Endothelial cell of umbilical vein (primary cell): ENCODE data around the gene PILRA. TPM values are rescaled to one million over a fixed set of nuclear protein-coding genes. Genes with fewer than 3 reads are reported as not detected.

Experiments used
- BruUV-seq: library from RNA; stranded (reverse); fragments of 400-500 nt; replicated peaks from 2 replicates; lab custom pipeline; 2021; lab: Mats Ljungman, UMichigan
- CTCF ChIA-PET: fragments of 300-600, 350-600 bp; sonication (Branson Sonifier 250); formaldehyde crosslinking; loops from one replicate; lab custom pipeline; 2021; ENCODE audit warnings: antibody characterized with exemption, inconsistent platforms; lab: Charles Lee
- POLR2A ChIA-PET: fragments of 300-600, 350-600 bp; sonication (Branson Sonifier 250); formaldehyde crosslinking; loops from one replicate; lab custom pipeline; 2021; ENCODE audit warnings: antibody characterized with exemption, inconsistent platforms; lab: Charles Lee
- DNase-seq: peaks from one replicate; pipeline ENCODE4 v3.0.0-alpha.2; 2011; ENCODE audit warnings: low read depth, low spot score
- FAIRE-seq: peaks from 2 replicates; lab custom pipeline; 2011; peaks lifted over from hg19 to GRCh38; lab: Jason Lieb, UNC
- H2AFZ ChIP-seq: 2 replicates; pipeline ENCODE4 v1.6.0; 2012; ENCODE audit warnings: low read depth, low read length, control low read depth, inconsistent platforms
- H3K27ac ChIP-seq: 2 replicates; pipeline ENCODE4 v1.5.1; 2011; ENCODE audit warnings: low read depth, mild to moderate bottlenecking, control low read depth, low read length, moderate library complexity; ENCODE audit not compliant: insufficient read depth
- H3K27me3 ChIP-seq, 2 experiments: 2 replicates each; pipeline versions ENCODE4 v1.6.0 to v1.6.1; 2011; ENCODE audit warnings: low read length in 2 of 2, mixed read lengths in 1 of 2; ENCODE audit not compliant: control insufficient read depth in 2 of 2, insufficient read depth in 2 of 2
- H3K36me3 ChIP-seq, 2 experiments: 2 replicates in 1 of 2; 3 replicates in 1 of 2; pipeline ENCODE4 v1.5.1; 2011; ENCODE audit warnings: low read length in 2 of 2, mild to moderate bottlenecking in 1 of 2, moderate library complexity in 1 of 2; ENCODE audit not compliant: control insufficient read depth in 2 of 2, insufficient read depth in 2 of 2; ENCODE audit errors: extremely low read depth in 1 of 2
- H3K4me1 ChIP-seq: 3 replicates; pipeline ENCODE4 v1.5.1; 2011; ENCODE audit warnings: mild to moderate bottlenecking, low read length; ENCODE audit not compliant: control insufficient read depth, insufficient read depth; ENCODE audit errors: extremely low read depth
- H3K4me2 ChIP-seq: 2 replicates; pipeline ENCODE4 v1.6.1; 2011; ENCODE audit warnings: low read length, control low read depth, mixed read lengths; ENCODE audit not compliant: insufficient read depth
- H3K4me3 ChIP-seq, 3 experiments: fragments of 200-600 bp in 1 of 3; sonication (generic), shearing (Covaris generic) in 1 of 3; replicated peaks in 1 of 3; 2 replicates each; pipeline ENCODE4 v1.5.1; 2011 to 2016; ENCODE audit warnings: control low read depth in 3 of 3, low read length in 3 of 3, mild to moderate bottlenecking in 2 of 3, inconsistent platforms in 1 of 3, low read depth in 1 of 3, moderate library complexity in 1 of 3; ENCODE audit not compliant: insufficient read depth in 1 of 3
- H3K79me2 ChIP-seq: 2 replicates; pipeline ENCODE4 v1.6.0; 2012; ENCODE audit warnings: low read length, inconsistent platforms; ENCODE audit not compliant: control insufficient read depth, insufficient read depth
- H3K9ac ChIP-seq: replicated peaks from 2 replicates; pipeline ENCODE3; 2011; ENCODE audit warnings: low read length, control low read depth; ENCODE audit not compliant: insufficient read depth; ENCODE audit errors: extremely low read depth
- H3K9me1 ChIP-seq: replicated peaks from 3 replicates; pipeline ENCODE4 v1.6.0; 2011; ENCODE audit warnings: mild to moderate bottlenecking, low read length; ENCODE audit not compliant: control insufficient read depth, insufficient read depth; ENCODE audit errors: extremely low read depth
- H3K9me3 ChIP-seq: replicated peaks from 2 replicates; pipeline ENCODE4 v1.5.1; 2012; ENCODE audit warnings: low read length, inconsistent platforms; ENCODE audit not compliant: control insufficient read depth, insufficient read depth
- H4K20me1 ChIP-seq: replicated peaks from 2 replicates; pipeline ENCODE3; 2011; ENCODE audit warnings: mild to moderate bottlenecking, low read length; ENCODE audit not compliant: control insufficient read depth, insufficient read depth; ENCODE audit errors: extremely low read depth
- EZH2 ChIP-seq: IDR thresholded peaks from 2 replicates; pipeline ENCODE4 v1.6.1; 2012; ENCODE audit warnings: borderline replicate concordance, low read depth, mild to moderate bottlenecking, moderate library complexity, low read length, inconsistent platforms; ENCODE audit not compliant: severe bottlenecking
- FOS ChIP-seq: IDR thresholded peaks from 2 replicates; pipeline ENCODE4 v1.6.1; 2011; ENCODE audit warnings: mild to moderate bottlenecking, low read length, moderate library complexity, borderline replicate concordance; ENCODE audit not compliant: insufficient read depth
- GATA2 ChIP-seq: IDR thresholded peaks from 2 replicates; pipeline ENCODE4 v1.7.0; 2011; ENCODE audit warnings: low read depth, mild to moderate bottlenecking, moderate library complexity, mixed read lengths, low read length; ENCODE audit not compliant: insufficient read length, insufficient read depth
- JUN ChIP-seq: IDR thresholded peaks from 2 replicates; pipeline ENCODE4 v1.6.1; 2011; ENCODE audit warnings: borderline replicate concordance, low read depth; ENCODE audit not compliant: insufficient read length, insufficient read depth
- MYC ChIP-seq: IDR thresholded peaks from one replicate; pipeline ENCODE4 v1.6.1; 2011; ENCODE audit warnings: mild to moderate bottlenecking, low read depth, low read length
- POLR2A ChIP-seq: IDR thresholded peaks from 2 replicates; pipeline ENCODE4 v1.6.1; 2012; ENCODE audit warnings: low read depth, mild to moderate bottlenecking, control low read depth, low read length
- POLR2AphosphoS5 ChIP-seq: IDR thresholded peaks from 2 replicates; pipeline ENCODE4 v1.6.1; 2012; ENCODE audit warnings: low read depth, mild to moderate bottlenecking, control low read depth, low read length, moderate library complexity; ENCODE audit not compliant: insufficient read depth
- dilution Hi-C: fragments of 300-500 bp; cut with MboI; formaldehyde crosslinking; loops from one replicate; pipeline ENCODE4 v1.15.0; 2019; ENCODE audit warnings: low sequenced_read_pairs; ENCODE audit not compliant: extremely low pct_ligation_motif_present
- intact Hi-C: fragments of 100-400 bp; cut with micrococcal nuclease; formaldehyde crosslinking; loops from one replicate; pipeline ENCODE4 v1.10.0; 2022
- polyA plus RNA-seq, 4 experiments: library from polyadenylated mRNA; depleted of rRNA in 3 of 4; stranded (reverse) in 3 of 4; unstranded in 1 of 4; fragments of >200 nt; gene quantifications; 2 replicates each; pipeline versions ENCODE4 v1.2.1 to v1.2.3, GENCODE V29; 2011 to 2012; ENCODE audit warnings: missing spikeins in 1 of 4
- total RNA-seq: library from RNA; stranded (reverse); gene quantifications from 2 replicates; pipeline ENCODE4 v1.2.3, GENCODE V29; 2021
- TF ChIP-seq, protein P1 (sequence below), 2 donors: IDR thresholded peaks; 1 replicate in 1 of 2; 2 replicates in 1 of 2; pipeline ENCODE4 v1.5.1; 2011; ENCODE audit warnings: low read length in 2 of 2, mild to moderate bottlenecking in 2 of 2, moderate library complexity in 2 of 2, control low read depth in 1 of 2, inconsistent platforms in 1 of 2, low read depth in 1 of 2; ENCODE audit not compliant: insufficient read depth in 1 of 2; ENCODE audit errors: extremely low read depth in 1 of 2
- TF ChIP-seq, protein P2 (sequence below): IDR thresholded peaks from 2 replicates; pipeline ENCODE4 v1.6.1; 2011; ENCODE audit not compliant: insufficient read depth, insufficient read length

The PILRA gene
- total and polyA plus RNA-seq, 2 donors (not counting 3 experiments of a cell fraction or from before 2014, with no cell fraction given) = 0.61 to 1.3 TPM

DNA sequence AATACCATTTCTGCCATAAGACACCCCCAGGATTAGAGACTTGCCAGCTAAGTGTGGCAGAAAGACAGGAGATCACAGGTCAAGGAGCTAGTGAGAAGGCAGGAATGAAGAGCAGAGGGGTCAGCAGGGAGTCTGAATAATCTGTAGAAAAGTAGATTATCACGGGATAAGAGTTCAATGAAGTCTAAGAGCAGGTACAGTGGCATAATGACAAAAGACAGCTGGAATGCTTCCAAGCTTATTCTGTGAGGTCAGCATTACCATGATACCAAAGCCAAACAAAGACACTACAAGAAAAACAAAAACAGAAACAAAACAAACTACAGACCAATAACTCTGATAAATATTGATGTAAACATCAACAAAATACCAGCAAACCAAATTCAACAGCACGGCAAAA, 20.8 kb downstream of the PILRA start:
- no peak overlapping the region for H3K4me3 ChIP-seq
- H3K9me3 ChIP-seq = no peaks in the 10 kb centered on the region
- dilution Hi-C loops (no loop called here), intact Hi-C loops (no loop called here)
- H4K20me1 ChIP-seq = no peaks in the 10 kb centered on the region
- no peak overlapping the region for H3K27ac ChIP-seq
- ChIA-PET POLR2A (no interaction called here), CTCF (interaction anchor here (1.0 to 1.6 kb wide), 2 partner anchors 13 to 31 kb away, joined by 3 read pairs; no protein-coding TSS in a partner anchor)
- DNase-seq = no peak
- TF ChIP-seq POLR2AphosphoS5 (no peak), FOS (no peak), EZH2 (no peak), POLR2A (no peak), MYC (no peak), JUN (no peak), GATA2 (no peak)
- TF ChIP-seq, protein P1, sequence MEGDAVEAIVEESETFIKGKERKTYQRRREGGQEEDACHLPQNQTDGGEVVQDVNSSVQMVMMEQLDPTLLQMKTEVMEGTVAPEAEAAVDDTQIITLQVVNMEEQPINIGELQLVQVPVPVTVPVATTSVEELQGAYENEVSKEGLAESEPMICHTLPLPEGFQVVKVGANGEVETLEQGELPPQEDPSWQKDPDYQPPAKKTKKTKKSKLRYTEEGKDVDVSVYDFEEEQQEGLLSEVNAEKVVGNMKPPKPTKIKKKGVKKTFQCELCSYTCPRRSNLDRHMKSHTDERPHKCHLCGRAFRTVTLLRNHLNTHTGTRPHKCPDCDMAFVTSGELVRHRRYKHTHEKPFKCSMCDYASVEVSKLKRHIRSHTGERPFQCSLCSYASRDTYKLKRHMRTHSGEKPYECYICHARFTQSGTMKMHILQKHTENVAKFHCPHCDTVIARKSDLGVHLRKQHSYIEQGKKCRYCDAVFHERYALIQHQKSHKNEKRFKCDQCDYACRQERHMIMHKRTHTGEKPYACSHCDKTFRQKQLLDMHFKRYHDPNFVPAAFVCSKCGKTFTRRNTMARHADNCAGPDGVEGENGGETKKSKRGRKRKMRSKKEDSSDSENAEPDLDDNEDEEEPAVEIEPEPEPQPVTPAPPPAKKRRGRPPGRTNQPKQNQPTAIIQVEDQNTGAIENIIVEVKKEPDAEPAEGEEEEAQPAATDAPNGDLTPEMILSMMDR (IDR thresholded peaks at IDR 0.05; ENCODE audit: extremely low read depth in 1 of 2, insufficient read depth in 1 of 2, low read depth in 1 of 2, low read length in 2 of 2) = no peak
- TF ChIP-seq, protein P2, sequence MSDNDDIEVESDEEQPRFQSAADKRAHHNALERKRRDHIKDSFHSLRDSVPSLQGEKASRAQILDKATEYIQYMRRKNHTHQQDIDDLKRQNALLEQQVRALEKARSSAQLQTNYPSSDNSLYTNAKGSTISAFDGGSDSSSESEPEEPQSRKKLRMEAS = no peak
- H3K9ac ChIP-seq = no peak overlapping the region
- H3K4me2 ChIP-seq = no peak overlapping the region
- H3K9me1 ChIP-seq = no peaks in the 10 kb centered on the region
- no TSS peak for BruUV-seq
- no peaks in the 10 kb centered on the region for H3K79me2 ChIP-seq
- FAIRE-seq = no peak
- no peaks in the 10 kb centered on the region for H3K4me1 ChIP-seq
- H3K27me3 ChIP-seq = peaks cover 5 to 20% of the 10 kb centered on the region in 2 experiments
- H2AFZ ChIP-seq = no peak overlapping the region
- no peaks in the 10 kb centered on the region for H3K36me3 ChIP-seq
